GM12875 (cell line): ENCODE measurements around the gene TP53I13.

ENCODE experiments used
- H3K4me3 ChIP-seq: one replicate; pipeline ENCODE4 v1.5.1; 2011; ENCODE audit warnings: low read depth, low read length, control low read depth
- TF ChIP-seq, protein P1 (sequence below): IDR thresholded peaks from 2 replicates; pipeline ENCODE4 v1.5.1; 2011; ENCODE audit warnings: low read depth, mild to moderate bottlenecking, control low read depth, inconsistent platforms, low read length, moderate library complexity, borderline replicate concordance; ENCODE audit not compliant: insufficient read depth

Gene TP53I13

DNA sequence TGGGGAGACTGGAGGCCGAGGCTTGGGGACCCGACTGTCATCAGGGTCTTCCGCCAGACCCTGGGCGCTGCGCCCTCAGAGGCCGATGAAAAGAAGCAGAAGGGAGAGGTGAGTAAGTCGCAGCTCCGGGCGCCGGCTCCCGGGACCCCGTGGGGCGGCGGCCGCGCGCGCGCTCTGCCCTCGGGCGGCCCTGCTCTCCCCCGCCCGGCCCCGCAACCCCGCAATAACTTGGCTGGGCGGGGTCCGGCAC, 1.3 kb upstream of the TP53I13 start:
- peak overlapping the region; percentile 80 for H3K4me3 ChIP-seq
- TF ChIP-seq, protein P1, sequence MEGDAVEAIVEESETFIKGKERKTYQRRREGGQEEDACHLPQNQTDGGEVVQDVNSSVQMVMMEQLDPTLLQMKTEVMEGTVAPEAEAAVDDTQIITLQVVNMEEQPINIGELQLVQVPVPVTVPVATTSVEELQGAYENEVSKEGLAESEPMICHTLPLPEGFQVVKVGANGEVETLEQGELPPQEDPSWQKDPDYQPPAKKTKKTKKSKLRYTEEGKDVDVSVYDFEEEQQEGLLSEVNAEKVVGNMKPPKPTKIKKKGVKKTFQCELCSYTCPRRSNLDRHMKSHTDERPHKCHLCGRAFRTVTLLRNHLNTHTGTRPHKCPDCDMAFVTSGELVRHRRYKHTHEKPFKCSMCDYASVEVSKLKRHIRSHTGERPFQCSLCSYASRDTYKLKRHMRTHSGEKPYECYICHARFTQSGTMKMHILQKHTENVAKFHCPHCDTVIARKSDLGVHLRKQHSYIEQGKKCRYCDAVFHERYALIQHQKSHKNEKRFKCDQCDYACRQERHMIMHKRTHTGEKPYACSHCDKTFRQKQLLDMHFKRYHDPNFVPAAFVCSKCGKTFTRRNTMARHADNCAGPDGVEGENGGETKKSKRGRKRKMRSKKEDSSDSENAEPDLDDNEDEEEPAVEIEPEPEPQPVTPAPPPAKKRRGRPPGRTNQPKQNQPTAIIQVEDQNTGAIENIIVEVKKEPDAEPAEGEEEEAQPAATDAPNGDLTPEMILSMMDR = no peak

GRCh38 chr17:29567554-29568330, 759 bp upstream of the TP53I13 start:
- TF ChIP-seq, protein P1 = peak; percentile 64
- H3K4me3 ChIP-seq = peak overlapping the region; percentile 80

DNA sequence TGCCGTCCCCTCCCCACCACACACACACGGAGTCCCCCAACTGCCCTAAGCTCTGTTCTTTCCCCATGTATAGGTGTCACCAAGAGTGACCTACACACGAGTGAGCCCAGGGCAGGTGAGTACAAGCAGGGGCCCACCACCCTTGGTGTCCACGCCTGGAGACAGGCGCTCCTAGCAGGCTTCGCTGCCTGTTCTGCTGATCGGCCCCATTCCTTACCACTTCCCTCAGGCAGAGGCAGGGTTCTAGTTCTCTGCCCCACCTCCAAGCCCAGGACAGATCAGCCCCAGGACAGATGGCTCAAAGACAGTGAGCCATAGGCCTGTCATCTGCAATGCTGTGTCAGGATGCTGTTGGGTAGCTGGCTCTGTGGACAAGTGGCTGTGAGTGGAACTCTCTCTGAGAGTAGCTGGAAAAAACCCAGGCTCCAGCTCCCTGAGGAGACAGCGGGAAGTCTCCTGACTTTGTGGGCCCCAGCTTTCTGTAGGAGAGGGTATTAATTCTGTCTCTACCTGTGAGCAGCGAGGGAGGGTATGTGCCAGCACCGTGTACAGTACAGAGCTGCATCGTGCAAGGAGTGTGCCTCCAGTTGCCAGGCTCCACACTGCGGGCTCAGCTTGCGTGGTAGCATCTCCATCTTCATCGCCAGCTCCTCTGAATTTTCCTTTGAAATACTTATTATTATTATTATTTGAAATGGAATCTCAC, 897 bp downstream of the TP53I13 start:
- peak overlapping the region; percentile 84 for H3K4me3 ChIP-seq
- TF ChIP-seq, protein P1 = no peak

GRCh38 chr17:29570521-29570920, 2.0 kb downstream of the TP53I13 start:
- TF ChIP-seq, protein P1 = no peak
- H3K4me3 ChIP-seq = no peak overlapping the region

- H3K4me3 ChIP-seq = no peak overlapping the region
- TF ChIP-seq, protein P1 = no peak
These were observed 3.0 kb downstream of the TP53I13 start for GRCh38 chr17:29571486-29571882.

DNA sequence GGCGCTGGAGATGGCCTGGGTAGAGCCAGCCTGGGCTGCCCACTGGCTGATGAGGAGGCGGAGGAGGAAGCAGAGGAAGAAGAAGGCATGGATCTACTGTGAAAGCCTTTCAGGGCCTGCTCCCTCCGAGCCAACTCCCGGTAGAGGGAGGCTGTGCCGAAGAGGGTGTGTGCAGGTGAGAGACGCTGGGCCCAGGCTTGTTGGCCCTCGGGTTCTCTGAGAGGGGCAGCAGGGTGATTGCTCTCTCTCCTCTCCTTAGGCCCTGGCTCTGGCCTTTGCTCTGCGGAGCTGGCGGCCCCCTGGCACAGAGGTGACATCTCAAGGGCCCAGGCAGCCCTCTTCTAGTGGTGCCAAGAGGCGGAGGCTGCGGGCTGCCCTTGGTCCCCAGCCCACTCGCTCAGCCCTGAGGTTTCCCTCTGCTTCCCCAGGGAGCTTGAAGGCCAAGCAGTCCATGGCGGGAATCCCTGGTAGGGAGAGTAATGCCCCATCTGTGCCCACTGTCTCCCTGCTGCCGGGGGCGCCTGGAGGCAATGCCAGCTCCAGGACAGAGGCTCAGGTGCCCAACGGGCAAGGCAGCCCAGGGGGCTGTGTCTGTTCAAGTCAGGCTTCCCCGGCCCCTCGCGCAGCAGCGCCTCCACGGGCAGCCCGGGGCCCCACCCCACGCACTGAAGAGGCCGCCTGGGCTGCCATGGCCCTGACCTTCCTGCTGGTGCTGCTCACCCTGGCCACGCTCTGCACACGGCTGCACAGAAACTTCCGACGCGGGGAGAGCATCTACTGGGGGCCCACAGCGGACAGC, 3.6 kb downstream of the TP53I13 start:
- TF ChIP-seq, protein P1 = no peak

More for the DNA sequence above, 3.6 kb downstream of the TP53I13 start:
- H3K4me3 ChIP-seq = no peak overlapping the region
